SK-N-SH (cell line): Measurements from ENCODE around the gene TIMM10B.

Experiments used
- MXI1 ChIP-seq: IDR thresholded peaks from 2 replicates; pipeline ENCODE4 v1.6.1; 2012; ENCODE audit warnings: mild to moderate bottlenecking, low read depth, low read length, improper control_type of control experiment
- RAD21 ChIP-seq: IDR thresholded peaks from 2 replicates; pipeline ENCODE4 v1.6.1; 2012; ENCODE audit warnings: mild to moderate bottlenecking, low read length
- TF ChIP-seq, protein P1 (sequence below): IDR thresholded peaks from 2 replicates; pipeline ENCODE4 v1.4.0; 2012; ENCODE audit warnings: low read depth
- TF ChIP-seq, protein P2 (sequence below): fragments of 200-600 bp; sonication (generic); IDR thresholded peaks from 2 replicates; pipeline ENCODE4 v1.6.1; 2017; ENCODE audit warnings: antibody characterized with exemption, mild to moderate bottlenecking, moderate library complexity

GRCh38 chr11:6474413-6474792 lies 6.9 kb upstream of the TIMM10B start:
- TF ChIP-seq, protein P1, sequence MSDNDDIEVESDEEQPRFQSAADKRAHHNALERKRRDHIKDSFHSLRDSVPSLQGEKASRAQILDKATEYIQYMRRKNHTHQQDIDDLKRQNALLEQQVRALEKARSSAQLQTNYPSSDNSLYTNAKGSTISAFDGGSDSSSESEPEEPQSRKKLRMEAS = no peak
- TF ChIP-seq RAD21 (no peak), MXI1 (no peak)
- TF ChIP-seq, protein P2, sequence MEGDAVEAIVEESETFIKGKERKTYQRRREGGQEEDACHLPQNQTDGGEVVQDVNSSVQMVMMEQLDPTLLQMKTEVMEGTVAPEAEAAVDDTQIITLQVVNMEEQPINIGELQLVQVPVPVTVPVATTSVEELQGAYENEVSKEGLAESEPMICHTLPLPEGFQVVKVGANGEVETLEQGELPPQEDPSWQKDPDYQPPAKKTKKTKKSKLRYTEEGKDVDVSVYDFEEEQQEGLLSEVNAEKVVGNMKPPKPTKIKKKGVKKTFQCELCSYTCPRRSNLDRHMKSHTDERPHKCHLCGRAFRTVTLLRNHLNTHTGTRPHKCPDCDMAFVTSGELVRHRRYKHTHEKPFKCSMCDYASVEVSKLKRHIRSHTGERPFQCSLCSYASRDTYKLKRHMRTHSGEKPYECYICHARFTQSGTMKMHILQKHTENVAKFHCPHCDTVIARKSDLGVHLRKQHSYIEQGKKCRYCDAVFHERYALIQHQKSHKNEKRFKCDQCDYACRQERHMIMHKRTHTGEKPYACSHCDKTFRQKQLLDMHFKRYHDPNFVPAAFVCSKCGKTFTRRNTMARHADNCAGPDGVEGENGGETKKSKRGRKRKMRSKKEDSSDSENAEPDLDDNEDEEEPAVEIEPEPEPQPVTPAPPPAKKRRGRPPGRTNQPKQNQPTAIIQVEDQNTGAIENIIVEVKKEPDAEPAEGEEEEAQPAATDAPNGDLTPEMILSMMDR = 0 out of 2 replicates have a peak, but pooled peaks have one; percentile 1
